GM19372 (cell line): ENCODE data around the gene KNOP1.

Source experiments
- ATAC-seq: cut with Tn5 transposase; IDR thresholded peaks from one replicate; pipeline ENCODE4 v1.9.1; 2021; ENCODE audit warnings: mild to moderate bottlenecking, low read depth, moderate library complexity; ENCODE audit not compliant: unreplicated experiment

Gene KNOP1

DNA sequence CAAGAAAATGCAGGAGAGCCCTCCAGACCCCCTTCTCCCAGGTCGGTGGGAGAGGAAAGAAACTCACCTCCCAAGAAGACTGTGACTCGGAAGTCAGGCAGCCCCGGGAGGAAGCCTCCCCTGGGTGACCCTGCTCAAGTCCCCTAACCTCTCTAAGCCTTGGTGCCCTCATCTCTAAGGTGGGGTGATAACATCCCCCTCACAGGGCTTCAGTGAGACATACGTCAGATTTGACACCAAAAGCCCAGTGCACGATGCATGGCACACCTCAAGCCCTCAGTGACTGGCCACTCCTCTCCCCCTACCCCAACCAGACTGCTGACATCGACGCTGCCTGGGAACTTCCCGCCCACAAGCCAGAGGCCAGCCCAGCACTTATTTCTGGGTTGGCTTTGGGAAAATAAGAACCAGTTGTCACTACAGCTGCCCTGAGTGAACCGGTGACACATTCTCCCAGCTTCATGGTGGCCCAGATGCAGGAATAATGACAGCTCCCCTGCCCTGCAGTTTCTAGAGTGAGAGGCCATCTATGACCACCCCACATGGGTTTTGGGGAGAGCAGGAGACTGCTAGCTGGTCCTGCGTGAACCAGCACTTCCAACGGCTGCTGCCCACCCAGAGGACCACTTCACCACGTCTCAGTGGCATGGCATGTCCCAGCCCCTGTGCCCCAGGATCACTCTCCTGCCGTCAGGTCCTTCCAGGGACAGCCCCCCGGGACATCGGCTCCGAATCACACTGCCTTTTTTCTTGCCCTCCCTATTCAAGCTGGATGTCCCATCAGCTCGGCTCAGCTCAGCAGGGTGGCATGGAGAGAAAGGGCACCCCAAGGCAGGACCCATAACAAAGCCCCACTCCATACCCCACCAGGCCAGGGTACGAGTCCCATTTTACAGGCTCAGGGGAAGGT lies 9.5 kb downstream of the KNOP1 start:
- ATAC-seq = no peak

- ATAC-seq = no peak
Observed at GRCh38 chr16:19707569-19708295, 10.3 kb downstream of the KNOP1 start.

DNA sequence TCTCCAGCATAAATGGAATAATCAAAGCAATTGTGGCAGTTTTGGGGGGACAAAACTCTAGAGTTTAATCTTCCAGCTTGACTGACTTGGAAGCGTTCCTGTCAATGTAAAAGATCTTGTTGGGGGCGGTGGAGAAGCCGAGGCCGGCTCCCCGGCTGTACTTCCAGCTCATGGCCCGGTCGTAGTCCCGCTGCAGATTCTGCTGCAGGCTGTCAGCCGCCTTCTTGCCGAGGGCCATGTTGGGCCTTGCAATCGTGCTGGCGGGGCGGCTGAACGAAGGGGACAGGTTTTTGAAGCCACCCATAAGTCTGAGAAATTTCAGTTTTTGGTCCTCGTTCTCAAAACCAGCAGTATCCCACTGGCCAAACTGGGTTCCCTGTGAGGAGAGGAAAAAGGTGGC lies 11.2 kb downstream of the KNOP1 start:
- no peak for ATAC-seq

DNA sequence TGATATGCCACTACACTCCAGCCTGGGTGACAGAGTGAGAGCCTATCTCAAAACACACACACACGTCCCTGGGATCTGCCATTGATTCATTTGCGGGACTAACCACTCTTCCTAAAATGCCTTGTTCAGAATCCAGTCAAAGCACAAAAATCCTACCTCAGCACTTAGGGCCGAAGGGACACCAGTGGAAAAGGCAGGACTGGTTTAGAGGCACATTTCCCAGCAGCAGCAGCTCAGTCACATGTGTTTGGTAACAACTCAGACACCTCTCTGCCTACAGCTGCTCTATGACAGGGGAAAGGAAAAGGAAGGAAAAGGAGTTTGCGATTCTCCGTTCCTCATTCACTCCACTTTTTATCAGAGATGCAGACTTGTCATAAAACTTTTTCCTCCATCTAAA lies 12.2 kb downstream of the KNOP1 start:
- ATAC-seq = no peak

DNA sequence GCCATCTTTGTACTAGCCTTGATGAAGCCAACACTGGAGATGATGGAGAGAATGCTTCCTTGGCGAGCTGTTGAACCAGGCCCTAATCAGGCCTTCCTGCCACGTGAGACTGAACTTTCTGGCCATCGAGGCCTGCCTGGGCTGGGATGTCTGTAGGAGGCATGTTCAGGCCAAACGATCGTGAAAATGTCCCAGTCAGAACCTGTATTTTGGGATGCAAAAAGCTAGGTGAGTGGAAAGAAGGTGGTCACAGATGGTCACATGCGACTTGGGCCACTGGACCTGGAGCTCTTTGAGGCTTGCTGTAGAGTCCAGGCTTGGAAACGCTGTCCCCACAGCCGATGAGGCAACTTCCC lies 12.9 kb downstream of the KNOP1 start:
- no peak for ATAC-seq

GRCh38 chr16:19704321-19705145 lies 13.5 kb downstream of the KNOP1 start:
- ATAC-seq = no peak

DNA sequence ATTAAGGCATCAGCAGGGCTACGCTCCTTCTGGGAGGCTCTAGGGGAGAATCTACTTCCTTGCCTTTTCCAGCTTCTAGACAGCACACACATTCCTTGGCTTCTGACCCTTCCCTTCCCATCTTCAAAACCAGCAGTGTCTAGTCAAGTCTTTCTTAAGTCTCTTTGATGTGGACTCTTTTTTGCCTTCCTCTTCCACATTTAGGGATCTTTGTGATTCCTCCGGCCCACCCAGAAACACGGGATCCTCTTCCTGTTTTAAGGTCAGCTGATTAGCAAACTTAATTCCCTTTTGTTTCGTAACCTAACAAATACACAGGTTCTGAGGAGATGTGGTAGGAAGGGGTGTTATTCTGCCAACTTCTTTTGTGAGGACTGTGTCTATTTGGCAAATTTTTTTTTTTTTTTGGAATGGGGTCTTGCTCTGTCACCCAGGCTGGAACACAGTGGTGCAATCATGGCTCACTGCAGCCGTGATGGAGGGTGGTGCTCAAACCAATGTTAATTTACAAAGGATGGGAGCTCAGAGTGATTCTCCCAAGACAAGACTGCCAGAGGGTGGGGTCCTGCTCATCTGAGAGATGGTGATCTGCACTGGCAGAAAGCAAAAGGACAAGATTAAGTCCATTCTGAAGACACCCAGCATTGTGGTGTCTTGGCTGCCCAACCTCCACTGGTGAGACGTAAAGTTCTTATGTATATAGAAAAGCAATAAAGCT lies 14.7 kb downstream of the KNOP1 start:
- no peak for ATAC-seq

- ATAC-seq = no peak
Observed at GRCh38 chr16:19701091-19701490, 16.9 kb downstream of the KNOP1 start.

GRCh38 chr16:19700319-19700781 lies 17.7 kb downstream of the KNOP1 start:
- no peak for ATAC-seq

DNA sequence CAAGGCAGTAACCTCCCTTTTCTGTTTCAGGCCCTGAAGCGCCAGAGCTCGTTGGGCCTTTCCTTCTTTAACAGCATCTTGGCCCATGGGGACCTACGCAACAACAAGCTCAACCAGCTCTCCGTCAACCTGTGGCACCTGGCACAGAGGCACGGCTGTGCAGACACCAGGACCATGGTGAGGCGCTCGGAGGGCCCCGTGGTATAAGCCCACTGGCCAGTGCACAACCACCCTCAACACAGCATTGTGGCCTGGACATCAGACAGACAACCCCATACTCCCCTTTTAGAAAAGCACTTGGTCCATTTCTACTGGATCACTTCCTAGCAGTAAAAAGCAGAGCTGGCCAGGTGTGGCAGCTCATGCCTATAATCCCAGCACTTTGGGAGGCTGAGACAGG lies 18.6 kb downstream of the KNOP1 start:
- ATAC-seq = no peak

- ATAC-seq = no peak
Observed at GRCh38 chr16:19698480-19699465, 19.3 kb downstream of the KNOP1 start.

GRCh38 chr16:19697756-19698318 lies 20.2 kb downstream of the KNOP1 start:
- no peak for ATAC-seq

DNA sequence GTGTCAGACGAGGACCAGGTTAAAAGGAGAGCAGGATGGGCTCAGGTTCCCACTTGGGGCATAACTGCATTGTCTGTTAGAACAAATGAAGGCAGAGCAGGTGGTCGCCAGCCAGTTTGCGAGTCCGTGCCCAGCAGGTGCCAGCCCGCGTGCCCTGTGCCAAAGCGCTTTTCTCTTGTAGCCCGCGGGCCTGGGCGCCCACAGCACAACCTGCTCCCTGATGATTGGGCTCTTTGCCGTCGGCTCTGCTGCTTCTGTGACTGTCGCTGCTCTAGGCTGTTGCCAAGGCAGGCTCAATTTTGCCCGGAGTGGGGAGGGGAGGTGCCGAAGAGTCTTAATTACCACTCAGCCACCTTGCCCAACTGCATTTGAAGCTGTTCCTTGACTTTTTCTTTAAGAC lies 21.1 kb downstream of the KNOP1 start:
- ATAC-seq = no peak

DNA sequence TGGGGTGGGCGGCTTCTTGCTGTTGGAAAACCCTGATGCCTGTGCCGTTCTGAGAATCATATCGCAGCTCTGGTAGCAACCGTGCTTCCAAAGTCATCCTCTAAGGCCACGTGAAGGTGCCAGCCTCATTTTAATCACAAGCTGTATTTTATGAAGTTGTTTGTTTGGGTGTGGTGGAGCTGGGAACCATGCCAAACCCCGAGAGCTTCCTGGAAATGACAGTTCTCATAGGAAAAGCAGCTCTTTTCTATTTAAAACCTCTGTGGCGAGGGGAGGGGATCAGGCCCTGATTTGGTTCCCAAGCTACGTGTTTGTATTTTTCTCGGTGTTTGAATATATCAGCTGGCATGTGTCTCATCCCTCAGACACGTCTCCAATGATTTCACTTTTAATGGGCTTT lies 21.7 kb downstream of the KNOP1 start:
- ATAC-seq = no peak

GRCh38 chr16:19694989-19695388 lies 23.0 kb downstream of the KNOP1 start:
- no peak for ATAC-seq

- no peak for ATAC-seq
Observed at GRCh38 chr16:19691161-19691711, 26.8 kb downstream of the KNOP1 start.

- ATAC-seq = no peak
Observed at GRCh38 chr16:19690196-19690595, 27.8 kb downstream of the KNOP1 start.

DNA sequence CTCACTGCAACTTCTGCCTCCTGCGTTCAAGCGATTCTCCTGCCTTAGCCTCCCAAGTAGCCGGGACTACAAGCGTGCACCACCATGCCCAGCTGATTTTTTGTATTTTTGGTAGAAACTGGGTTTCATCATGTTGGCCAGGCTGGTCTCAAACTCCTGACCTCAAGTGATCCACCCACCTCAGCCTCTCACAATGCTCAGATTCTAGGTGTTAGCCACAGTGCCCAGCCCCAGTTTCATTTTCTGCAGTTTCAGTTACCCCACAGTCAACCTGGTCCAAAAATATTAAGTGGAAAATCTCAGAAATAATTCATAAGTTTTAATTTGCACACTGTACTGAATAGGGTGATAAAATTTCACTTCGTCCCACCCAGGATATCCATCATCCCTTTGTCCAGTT lies 28.7 kb downstream of the KNOP1 start:
- ATAC-seq = no peak
